ENCODE measurements around the gene AKAP7. TPM values are rescaled to one million over a fixed set of nuclear protein-coding genes. Genes with fewer than 3 reads are reported as not detected.

The AKAP7 gene
- total RNA-seq, 4 donors from 2014 or later: 5.9 to 15.1 (median 7.2) TPM

GRCh38 chr6:131215219-131215618, 80.0 kb downstream of the AKAP7 start:
- H3K4me1 ChIP-seq: no peaks in the 10 kb centered on the region
- ATAC-seq: no peak
- 80 to 90% methylated on average over 1 of the region's 5 CpGs for WGBS, 2 donors (ENCODE audit: low coverage in 1 of 2)

GRCh38 chr6:131216246-131216645, 81.0 kb downstream of the AKAP7 start:
- Histone ChIP-seq H3K4me1 (no peaks in the 10 kb centered on the region), H3K27me3 (no peaks in the 10 kb centered on the region), H3K27ac (no peak overlapping the region), H3K9me3 (no peaks in the 10 kb centered on the region), H3K36me3 (peaks cover 0 to 9% of the 10 kb centered on the region in 2 donors), H3K4me3 (no peak overlapping the region)
- 61 to 62% methylated on average over 3 to 4 of the region's 4 CpGs for whole genome bisulfite sequencing, 2 donors (ENCODE audit: low coverage in 1 of 2)
- no peak for ATAC-seq
- TF ChIP-seq POLR2A (IDR thresholded peaks at IDR 0.05) (no peak), CTCF (IDR thresholded peaks at IDR 0.05) (no peak), EP300 (IDR thresholded peaks at IDR 0.05) (no peak), POLR2AphosphoS5 (IDR thresholded peaks at IDR 0.05) (no peak)

More at GRCh38 chr6:131215219-131215618, 80.0 kb downstream of the AKAP7 start:
- Histone ChIP-seq H3K27me3 (no peaks in the 10 kb centered on the region), H3K36me3 (peaks cover 0 to 3% of the 10 kb centered on the region in 2 donors), H3K4me3 (no peak overlapping the region), H3K27ac (no peak overlapping the region), H3K9me3 (no peaks in the 10 kb centered on the region)
- TF ChIP-seq EP300 (IDR thresholded peaks at IDR 0.05) (no peak), POLR2A (IDR thresholded peaks at IDR 0.05) (no peak), CTCF (IDR thresholded peaks at IDR 0.05) (no peak), POLR2AphosphoS5 (IDR thresholded peaks at IDR 0.05) (no peak)

- peaks cover 0 to 18% of the 10 kb centered on the region in 2 donors for H3K36me3 ChIP-seq
- no peak overlapping the region for H3K27ac ChIP-seq
- H3K4me3 ChIP-seq: no peak overlapping the region
- H3K27me3 ChIP-seq: no peaks in the 10 kb centered on the region
- H3K9me3 ChIP-seq: no peaks in the 10 kb centered on the region
- 86 to 95% methylated on average over 2 of the region's 2 CpGs for WGBS, 2 donors (ENCODE audit: low coverage in 1 of 2)
- TF ChIP-seq POLR2A (IDR thresholded peaks at IDR 0.05) (no peak), POLR2AphosphoS5 (IDR thresholded peaks at IDR 0.05) (no peak), CTCF (IDR thresholded peaks at IDR 0.05) (no peak), EP300 (IDR thresholded peaks at IDR 0.05) (no peak)
- no peaks in the 10 kb centered on the region for H3K4me1 ChIP-seq
- no peak for ATAC-seq
Observed at GRCh38 chr6:131222773-131223172, 87.5 kb downstream of the AKAP7 start.

- Histone ChIP-seq H3K4me1 (no peaks in the 10 kb centered on the region), H3K4me3 (no peak overlapping the region), H3K27ac (no peak overlapping the region), H3K9me3 (no peaks in the 10 kb centered on the region), H3K36me3 (peaks cover 0 to 18% of the 10 kb centered on the region in 2 donors), H3K27me3 (no peaks in the 10 kb centered on the region)
- ATAC-seq: no peak
- no peak for TF ChIP-seq EP300 (IDR thresholded peaks at IDR 0.05)
- TF ChIP-seq POLR2A (IDR thresholded peaks at IDR 0.05): no peak
- no peak for TF ChIP-seq POLR2AphosphoS5 (IDR thresholded peaks at IDR 0.05)
- no peak for TF ChIP-seq CTCF (IDR thresholded peaks at IDR 0.05)
- 22 to 31% methylated on average over 1 of the region's 1 CpG for WGBS, 2 donors (ENCODE audit: low coverage in 1 of 2)
Observed at GRCh38 chr6:131223416-131223815, 88.1 kb downstream of the AKAP7 start.

GRCh38 chr6:131225127-131225526, 89.9 kb downstream of the AKAP7 start:
- Histone ChIP-seq H3K9me3 (no peaks in the 10 kb centered on the region), H3K4me3 (no peak overlapping the region), H3K27me3 (no peaks in the 10 kb centered on the region), H3K4me1 (no peaks in the 10 kb centered on the region), H3K36me3 (peaks cover 0 to 16% of the 10 kb centered on the region in 2 donors), H3K27ac (no peak overlapping the region)
- 91% methylated on average over 1 of the region's 1 CpG; no CpG with 5 or more reads in 1 of the 2 donors for WGBS, 2 donors (ENCODE audit: low coverage in 1 of 2)
- TF ChIP-seq CTCF (IDR thresholded peaks at IDR 0.05) (no peak), EP300 (IDR thresholded peaks at IDR 0.05) (no peak), POLR2AphosphoS5 (IDR thresholded peaks at IDR 0.05) (no peak), POLR2A (IDR thresholded peaks at IDR 0.05) (no peak)
- ATAC-seq: no peak

Measured in gastroesophageal sphincter (tissue), 4 donors.